H1 (cell line): ENCODE data around the gene MYH6. TPM values are rescaled to one million over a fixed set of nuclear protein-coding genes. Genes with fewer than 3 reads are reported as not detected.

Experiments used
- CBX5 ChIP-seq: fragments of 300-800, 300-1000 bp; sonication (generic); IDR thresholded peaks from 2 replicates; pipeline ENCODE4 v1.7.1; 2016; ENCODE audit warnings: antibody characterized with exemption, low read length, low read depth
- CHD7 ChIP-seq: fragments of 300-600 bp; sonication (generic); IDR thresholded peaks from 2 replicates; pipeline ENCODE4 v1.7.1; 2012; ENCODE audit warnings: low read length, moderate library complexity, mild to moderate bottlenecking, inconsistent platforms; ENCODE audit not compliant: insufficient replicate concordance
- CTBP2 ChIP-seq: IDR thresholded peaks from 2 replicates; pipeline ENCODE4 v1.7.0; 2011; ENCODE audit warnings: borderline replicate concordance, mild to moderate bottlenecking, moderate library complexity, mixed read lengths, low read length; ENCODE audit not compliant: insufficient read depth, insufficient read length
- EZH2 ChIP-seq: fragments of 200-600 bp; sonication (generic); IDR thresholded peaks from 2 replicates; pipeline ENCODE4 v1.7.1; 2012; ENCODE audit warnings: low read depth, mild to moderate bottlenecking, moderate library complexity, low read length, inconsistent platforms; ENCODE audit not compliant: severe bottlenecking
- GABPA ChIP-seq: IDR thresholded peaks from 2 replicates; pipeline ENCODE4 v1.6.1; 2011; ENCODE audit warnings: mild to moderate bottlenecking, low read length, moderate library complexity, borderline replicate concordance; ENCODE audit not compliant: insufficient read depth
- HDAC2 ChIP-seq, 2 experiments: fragments of 300-600 bp in 1 of 2; sonication (generic) in 1 of 2; IDR thresholded peaks; 2 replicates each; pipeline ENCODE4 v1.6.1; 2011 to 2012; ENCODE audit warnings: low read depth in 2 of 2, low read length in 2 of 2, mild to moderate bottlenecking in 2 of 2, moderate library complexity in 2 of 2, borderline replicate concordance in 1 of 2, inconsistent platforms in 1 of 2
- JUN ChIP-seq: IDR thresholded peaks from 2 replicates; pipeline ENCODE4 v1.6.1; 2011; ENCODE audit warnings: low read depth, mild to moderate bottlenecking, improper control_type of control experiment, low read length
- RBBP5 ChIP-seq: IDR thresholded peaks from 2 replicates; pipeline ENCODE4 v1.7.1; 2012; ENCODE audit warnings: low read depth, mild to moderate bottlenecking, inconsistent platforms, low read length, moderate library complexity, borderline replicate concordance
- SIN3A ChIP-seq, 2 experiments: IDR thresholded peaks in 1 of 2; conservative IDR thresholded peaks in 1 of 2; 2 replicates each; pipeline ENCODE4 v1.6.1; 2011 to 2012; ENCODE audit warnings: low read length in 2 of 2, improper control_type of control experiment in 1 of 2, low read depth in 1 of 2, mild to moderate bottlenecking in 1 of 2
- SIRT6 ChIP-seq: IDR thresholded peaks from one replicate; pipeline ENCODE4 v1.7.1; 2012; ENCODE audit warnings: low read length, inconsistent platforms
- polyA plus RNA-seq, 7 experiments: library from polyadenylated mRNA; depleted of rRNA in 3 of 7; stranded (reverse) in 5 of 7; unstranded in 2 of 7; fragments of >200 nt in 5 of 7; fragments of 200-250 nt in 2 of 7; gene quantifications; 1 replicate in 5 of 7; 2 replicates in 1 of 7; 4 replicates in 1 of 7; pipeline versions ENCODE4 v1.2.1 to v1.2.3, GENCODE V29; 2011 to 2013; ENCODE audit warnings: missing spikeins in 2 of 7, mixed read lengths in 2 of 7
- total RNA-seq: library from RNA; stranded (reverse); fragmentation: NEBNext Ultra II Directional; extraction: Animal tissue kit (Norgen Biotek cat#: 25700); gene quantifications from 2 replicates; pipeline ENCODE4 v1.2.1, GENCODE V29; 2021

The MYH6 gene
- total and polyA plus RNA-seq, 2 of the 8 experiments (the other 6 are each of a cell fraction or from before 2014, with no cell fraction given), result 0.03 TPM; not detected in 1

- TF ChIP-seq CHD7 (no peak), RBBP5 (no peak), SIN3A (conservative IDR thresholded peaks at IDR 0.05 in 1 of 2, IDR thresholded peaks at IDR 0.05 in 1 of 2; ENCODE audit: low read depth in 1 of 2, low read length in 2 of 2) (no peak), JUN (no peak), SIRT6 (no peak), CBX5 (no peak), GABPA (no peak), HDAC2 (IDR thresholded peaks at IDR 0.05; ENCODE audit: borderline replicate concordance in 1 of 2, low read depth in 2 of 2, low read length in 2 of 2) (no peak), CTBP2 (no peak), EZH2 (no peak)
These were observed 2.5 kb downstream of the MYH6 start (continued) for GRCh38 chr14:23405516-23406025.
